ENCODE measurements around the gene EIPR1. TPM values are rescaled to one million over a fixed set of nuclear protein-coding genes. Genes with fewer than 3 reads are reported as not detected.

Gene EIPR1
- 10 to 100 TPM; 26.8 to 29.2 TPM for total RNA-seq
- polyA plus RNA-seq: 10 to 100 TPM; 38.1 to 42.2 (median 41.3) TPM
- 21.8 to 43.9 (median 28.6) reads per million in 6 experiments for total RNA-seq

DNA sequence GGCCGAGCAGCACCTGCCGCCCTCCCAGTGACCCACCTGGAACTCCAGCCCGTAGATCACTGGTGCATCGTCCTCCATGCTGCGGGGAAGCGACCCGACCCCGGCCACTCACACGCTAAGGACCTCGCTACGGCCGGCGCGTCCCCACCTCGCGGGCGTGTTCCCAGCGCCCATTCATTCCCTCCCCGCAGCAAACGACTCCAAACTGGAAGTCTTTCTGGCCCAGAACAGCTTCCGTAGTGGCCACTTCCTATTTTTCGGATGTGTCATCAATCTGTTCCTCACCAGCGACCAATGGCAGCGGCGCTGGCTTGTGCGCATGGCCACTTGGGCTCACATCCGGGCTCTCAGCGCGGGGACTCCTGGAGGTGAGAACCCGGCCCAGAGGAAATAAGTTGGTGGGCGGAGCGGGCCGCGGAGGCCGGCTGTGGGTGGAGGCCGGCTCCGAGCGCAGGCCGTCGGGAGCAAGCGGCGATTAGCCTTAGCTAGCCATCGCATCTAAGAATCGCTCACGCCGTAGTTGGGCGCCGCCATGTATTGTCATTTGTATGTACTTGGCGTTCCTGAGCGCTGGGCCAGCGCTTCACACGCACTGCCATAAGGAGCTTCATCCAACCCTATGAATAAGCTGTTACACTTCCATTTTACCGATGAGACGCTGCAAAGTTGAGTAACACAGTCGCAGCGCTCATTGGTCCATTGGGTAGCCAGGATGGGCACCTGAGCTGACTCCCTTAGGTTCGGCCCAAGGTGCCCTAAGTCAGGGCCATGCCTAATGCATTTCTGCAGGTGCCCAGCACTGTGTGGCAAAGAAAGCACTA is at the start of gene EIPR1:
EIPR1 (minus strand) TSS at position 207 of the 821 bp plus-strand sequence; CDS start at position 78, 129 bp downstream.
- peak within 1 kb of the TSS; percentile 92 to 99 (median 97) for H3K4me3 Mint-ChIP-seq
- peaks cover 0 to 15% (median 0%) of the 10 kb centered on the region in 3 donors for H3K36me3 Mint-ChIP-seq
- peaks cover 18 to 56% (median 49%) of the 10 kb centered on the region in 4 donors for H3K4me1 Mint-ChIP-seq
- POLR2A ChIA-PET: interaction anchor here (0.6 to 2.9 kb wide), 14 partner anchors 10 to 764 kb away, joined by 3 to 17 read pairs (median 4); partner anchors contain the start of genes ADI1 and RNASEH1
- peak within 1 kb of the TSS; percentile 95 to 99 (median 98) for H3K27ac Mint-ChIP-seq
- DNase-seq (peak; percentile 89 to 98 (median 96)), ATAC-seq (peak; percentile 78 to 82)
- H3K27me3 Mint-ChIP-seq: no peaks in the 10 kb centered on the region
- H3K9me3 Mint-ChIP-seq: peaks cover 0 to 4% (median 0%) of the 10 kb centered on the region in 9 donors

DNA sequence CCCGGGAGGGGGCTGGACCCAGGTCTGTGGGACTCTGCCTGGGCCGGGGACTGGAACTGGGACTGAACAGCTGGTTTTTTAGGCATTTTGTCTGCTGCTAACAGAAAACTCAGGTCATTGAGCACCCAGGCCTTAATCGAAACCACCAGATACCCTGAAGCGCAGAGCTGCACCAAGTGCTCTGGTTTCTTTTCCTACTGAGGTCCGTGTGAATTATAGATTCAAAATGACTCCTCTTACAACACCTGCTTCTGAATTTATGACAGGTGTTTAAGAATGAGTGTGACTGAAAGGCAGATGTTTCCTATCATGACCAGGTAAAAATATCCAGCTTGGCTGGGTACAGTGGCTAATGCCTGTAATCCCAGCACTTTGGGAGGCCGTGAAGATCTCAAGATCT is 49.7 kb upstream of the EIPR1 start:
- H3K4me1 Mint-ChIP-seq: peaks cover 3 to 11% (median 7%) of the 10 kb centered on the region in 4 donors
- H3K27me3 Mint-ChIP-seq: no peaks in the 10 kb centered on the region
- ATAC-seq (no peak), DNase-seq (no peak)
- POLR2A ChIA-PET: no interaction called here
- no peak overlapping the region for H3K27ac Mint-ChIP-seq
- no peaks in the 10 kb centered on the region for H3K9me3 Mint-ChIP-seq
- H3K36me3 Mint-ChIP-seq: peaks cover 4 to 94% (median 12%) of the 10 kb centered on the region in 3 donors
- H3K4me3 Mint-ChIP-seq: no peak overlapping the region

DNA sequence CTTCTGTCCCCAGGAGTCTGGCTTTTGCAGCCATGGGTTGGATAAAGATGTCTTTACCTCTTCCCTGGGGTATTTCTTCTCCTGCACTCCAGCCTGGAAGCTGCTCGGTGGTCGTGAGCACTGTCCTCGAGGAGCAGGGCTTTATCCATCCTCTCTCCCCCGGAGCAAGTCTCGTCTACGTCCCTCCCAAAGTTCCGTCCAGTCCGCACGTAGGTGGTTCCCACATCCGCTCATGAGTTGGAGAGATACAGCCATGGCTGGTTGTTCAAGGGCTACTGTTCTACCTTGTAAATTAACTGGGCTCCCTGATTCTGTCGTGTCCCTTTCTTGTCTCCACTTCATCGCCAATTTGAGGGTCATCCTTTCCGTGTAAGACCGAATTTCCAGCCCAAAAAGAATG is 49.0 kb upstream of the EIPR1 start:
- Mint-ChIP-seq H3K4me1 (peaks cover 5 to 11% (median 7%) of the 10 kb centered on the region in 4 donors), H3K27me3 (no peaks in the 10 kb centered on the region), H3K36me3 (peaks cover 4 to 92% (median 12%) of the 10 kb centered on the region in 3 donors), H3K4me3 (no peak overlapping the region), H3K27ac (no peak overlapping the region), H3K9me3 (no peaks in the 10 kb centered on the region)
- ATAC-seq: no peak
- no peak for DNase-seq
- POLR2A ChIA-PET: no interaction called here

DNA sequence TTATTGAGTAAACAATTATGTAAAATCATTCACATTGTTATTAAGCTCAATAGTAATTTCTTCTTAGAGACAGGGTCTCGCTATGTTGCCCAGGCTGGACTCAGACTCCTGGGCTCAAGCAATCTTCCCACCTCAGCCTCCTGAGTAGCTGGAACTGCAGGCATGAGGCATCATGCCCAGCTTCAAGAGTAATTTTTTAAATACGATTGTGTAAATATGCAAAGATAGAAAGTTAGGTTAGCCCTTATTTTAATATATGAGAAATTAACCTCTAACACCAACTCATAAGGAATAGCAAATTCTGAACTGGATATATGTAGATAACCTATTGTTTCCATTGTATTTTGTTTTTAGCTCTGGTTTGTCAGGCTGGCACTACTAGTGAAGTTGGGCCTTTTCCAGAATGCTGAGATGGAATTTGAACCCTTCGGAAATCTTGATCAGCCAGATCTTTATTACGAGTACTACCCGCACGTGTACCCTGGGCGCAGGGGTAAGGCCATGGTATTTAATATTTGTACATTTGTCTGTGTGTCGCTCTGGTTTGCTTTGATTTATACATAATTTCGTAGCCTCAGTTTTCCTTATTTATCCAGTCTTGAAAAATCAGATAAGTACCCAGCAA is 46.7 kb upstream of the EIPR1 start:
- Mint-ChIP-seq H3K9me3 (no peaks in the 10 kb centered on the region), H3K4me1 (peaks cover 5 to 11% (median 7%) of the 10 kb centered on the region in 4 donors), H3K36me3 (peaks cover 4 to 89% (median 7%) of the 10 kb centered on the region in 3 donors), H3K27me3 (no peaks in the 10 kb centered on the region), H3K4me3 (no peak overlapping the region), H3K27ac (peak overlapping the region in 3 of 10 donors; percentile 31 to 83 (median 68))
- POLR2A ChIA-PET: interaction anchor here (1.0 kb wide), 1 partner anchor 227 kb away, joined by 3 read pairs; no protein-coding TSS in a partner anchor
- ATAC-seq: no peak
- no peak for DNase-seq

DNA sequence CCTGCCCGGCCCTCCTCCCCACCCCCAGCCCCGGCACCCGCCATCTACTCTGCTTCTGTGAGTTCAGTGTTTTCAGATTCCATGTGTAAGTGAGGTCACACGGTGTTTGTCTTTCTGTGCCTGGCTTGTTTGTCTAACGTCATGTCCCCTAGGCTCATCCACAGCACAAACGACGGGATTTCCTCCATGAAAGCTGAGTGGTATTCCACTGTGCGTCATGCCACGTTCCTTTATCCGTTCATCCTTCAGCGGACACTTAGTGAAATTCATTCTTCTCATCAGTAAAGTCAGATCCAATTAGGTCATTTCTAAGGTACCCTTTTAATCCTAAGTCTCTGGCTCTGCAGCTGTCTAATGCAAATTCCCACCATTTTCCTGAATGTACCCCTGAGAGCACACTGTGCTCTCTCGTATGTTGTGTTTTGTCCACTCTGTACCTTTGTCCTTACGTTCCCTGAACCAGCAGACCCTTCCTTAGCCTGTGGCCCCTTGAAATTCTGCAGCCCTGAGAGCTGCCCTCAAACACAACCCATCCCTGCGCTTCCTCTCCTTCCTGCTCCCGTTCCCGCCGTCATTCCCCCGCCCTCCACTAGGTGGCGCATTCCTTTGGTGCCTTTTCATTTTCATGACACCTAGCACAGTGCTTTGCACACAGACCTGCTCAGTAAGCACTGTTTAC is 46.0 kb upstream of the EIPR1 start:
- H3K27ac Mint-ChIP-seq: peak overlapping the region in 6 of 10 donors; percentile 7 to 83 (median 54)
- no peaks in the 10 kb centered on the region for H3K9me3 Mint-ChIP-seq
- peaks cover 4 to 89% (median 7%) of the 10 kb centered on the region in 3 donors for H3K36me3 Mint-ChIP-seq
- POLR2A ChIA-PET: interaction anchor here (1.0 kb wide), 1 partner anchor 228 kb away, joined by 3 read pairs; no protein-coding TSS in a partner anchor
- peak; percentile 35 to 84 (median 65) for DNase-seq
- H3K27me3 Mint-ChIP-seq: no peaks in the 10 kb centered on the region
- peak; percentile 59 to 65 for ATAC-seq
- peaks cover 5 to 10% (median 8%) of the 10 kb centered on the region in 4 donors for H3K4me1 Mint-ChIP-seq
- H3K4me3 Mint-ChIP-seq: no peak overlapping the region

DNA sequence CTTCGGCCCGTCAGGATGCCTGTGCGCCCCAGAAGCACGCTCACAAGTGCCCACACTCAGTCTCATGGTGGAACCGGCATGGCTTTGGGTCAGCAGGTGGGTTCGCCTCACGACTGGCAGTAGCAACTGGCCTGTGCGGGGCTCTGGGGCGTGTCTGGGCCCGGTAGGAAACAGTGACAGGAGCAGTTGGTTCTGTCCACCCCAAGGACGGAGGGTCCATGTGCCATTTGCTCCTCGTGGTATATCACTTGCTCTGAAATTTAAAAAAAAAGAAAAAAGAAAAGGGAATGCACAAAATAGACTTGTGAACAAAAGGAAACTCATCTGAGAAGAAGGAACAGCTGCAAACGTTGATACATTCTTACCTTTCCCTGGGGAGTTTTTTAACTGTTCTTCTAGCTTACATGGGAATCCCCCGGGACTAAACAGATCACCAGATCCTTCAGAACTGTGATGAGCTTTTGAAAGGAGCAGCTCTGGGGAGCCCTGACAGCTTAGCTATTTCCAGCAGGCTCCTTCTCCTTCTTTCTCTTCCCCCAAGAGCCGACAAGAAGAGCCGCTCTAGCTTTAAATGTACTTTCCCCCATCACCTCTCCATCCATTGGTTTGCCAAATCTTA is 44.7 kb upstream of the EIPR1 start:
- POLR2A ChIA-PET: no interaction called here

DNA sequence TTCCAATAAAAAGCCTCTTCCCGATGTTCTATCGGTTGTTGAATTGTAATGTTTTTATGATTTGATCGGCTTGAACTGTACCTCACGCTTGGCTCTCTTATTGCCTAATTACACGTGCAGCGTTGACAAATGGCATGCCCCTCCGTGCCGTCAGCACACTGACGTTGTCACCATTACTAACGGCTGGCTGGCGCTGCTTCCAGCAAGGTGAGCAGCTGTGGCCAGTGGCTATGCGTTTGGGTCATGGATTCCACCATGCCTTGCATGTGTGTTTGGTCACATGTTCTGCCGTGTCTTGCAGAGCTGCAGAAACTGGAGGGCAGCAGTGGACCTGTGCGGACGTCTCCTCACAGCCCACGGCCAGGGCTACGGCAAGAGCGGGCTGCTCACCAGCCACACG is 44.0 kb upstream of the EIPR1 start:
- H3K9me3 Mint-ChIP-seq: no peaks in the 10 kb centered on the region
- peaks cover 5 to 15% (median 11%) of the 10 kb centered on the region in 4 donors for H3K4me1 Mint-ChIP-seq
- H3K27me3 Mint-ChIP-seq: no peaks in the 10 kb centered on the region
- H3K27ac Mint-ChIP-seq: peak overlapping the region in 1 of 10 donors; percentile 40
- ATAC-seq (no peak), DNase-seq (no peak)
- no peak overlapping the region for H3K4me3 Mint-ChIP-seq
- peaks cover 4 to 88% (median 7%) of the 10 kb centered on the region in 3 donors for H3K36me3 Mint-ChIP-seq
- POLR2A ChIA-PET: no interaction called here

More for the DNA sequence above, 44.7 kb upstream of the EIPR1 start:
- Mint-ChIP-seq H3K36me3 (peaks cover 4 to 89% (median 7%) of the 10 kb centered on the region in 3 donors), H3K27me3 (no peaks in the 10 kb centered on the region), H3K4me1 (peaks cover 5 to 9% (median 9%) of the 10 kb centered on the region in 4 donors), H3K27ac (peak overlapping the region in 3 of 10 donors; percentile 8 to 51 (median 31)), H3K4me3 (no peak overlapping the region), H3K9me3 (no peaks in the 10 kb centered on the region)
- DNase-seq (no peak), ATAC-seq (no peak)

DNA sequence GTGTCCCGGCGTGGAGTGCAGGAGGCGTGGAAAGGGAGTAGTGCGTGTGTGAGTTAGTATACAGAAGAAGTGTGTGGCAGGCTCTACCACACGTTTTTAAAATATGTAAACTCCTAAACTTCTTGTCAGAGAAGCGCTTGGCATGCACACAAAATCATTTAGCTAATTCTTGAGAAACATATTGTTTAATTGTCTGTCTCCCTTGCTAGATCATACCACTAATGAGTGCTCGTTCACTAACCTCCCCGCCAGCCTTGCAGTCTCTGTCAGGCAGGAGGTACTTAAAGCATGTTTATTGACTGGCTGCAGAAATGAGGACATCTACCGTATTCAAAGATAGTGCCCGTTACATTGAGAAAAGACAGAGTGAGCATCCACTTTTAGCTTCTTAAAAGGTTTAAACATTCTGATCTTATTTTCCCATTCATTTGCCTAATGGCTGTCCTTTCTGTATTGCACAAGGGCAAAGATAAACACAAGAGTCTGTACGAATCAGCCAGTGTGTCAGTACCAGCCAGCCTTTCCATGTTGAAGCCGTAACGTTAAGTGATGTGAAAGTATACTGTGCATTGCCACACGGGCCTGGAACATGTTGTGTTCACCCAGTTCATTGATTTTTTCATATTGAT is 43.3 kb upstream of the EIPR1 start:
- Mint-ChIP-seq H3K9me3 (no peaks in the 10 kb centered on the region), H3K27ac (peak overlapping the region in 3 of 10 donors; percentile 32 to 63 (median 37)), H3K27me3 (no peaks in the 10 kb centered on the region), H3K4me3 (no peak overlapping the region), H3K36me3 (peaks cover 4 to 83% (median 7%) of the 10 kb centered on the region in 3 donors), H3K4me1 (peaks cover 5 to 15% (median 12%) of the 10 kb centered on the region in 4 donors)
- DNase-seq: no peak
- no peak for ATAC-seq
- POLR2A ChIA-PET: no interaction called here

DNA sequence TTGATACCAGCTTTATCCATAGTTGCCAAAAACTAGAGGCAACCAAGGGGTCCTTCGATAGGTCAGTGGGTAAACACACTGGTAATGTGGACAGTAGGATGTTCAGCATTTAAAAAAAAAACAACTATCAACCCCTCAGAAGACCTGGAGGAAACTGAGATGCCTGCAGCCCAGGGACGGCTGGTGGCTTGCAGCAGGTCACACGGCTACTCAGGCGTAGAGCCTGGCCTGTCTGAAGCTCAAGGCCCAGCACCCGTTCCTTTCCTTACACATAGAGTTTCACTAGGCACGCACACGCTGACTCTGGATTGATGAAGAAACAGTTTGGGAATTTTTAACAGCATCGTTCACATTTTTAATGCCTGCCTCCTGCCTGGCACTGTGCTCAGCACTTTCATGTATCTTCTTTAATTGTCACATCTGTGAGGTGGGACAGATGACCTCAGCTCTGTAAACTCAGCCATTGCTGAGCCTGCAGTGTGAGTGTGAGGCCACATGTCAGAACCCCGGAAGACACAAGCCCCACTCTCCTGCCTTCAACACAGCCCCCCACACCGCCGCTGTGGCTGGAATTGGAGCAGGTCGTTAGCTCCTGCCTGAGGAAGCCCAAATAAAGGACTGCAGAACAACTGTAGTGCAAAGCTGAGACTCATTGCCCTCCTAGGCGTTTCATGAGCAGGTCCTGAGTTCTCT is 42.6 kb upstream of the EIPR1 start:
- no peaks in the 10 kb centered on the region for H3K9me3 Mint-ChIP-seq
- no peak for DNase-seq
- POLR2A ChIA-PET: no interaction called here
- no peak overlapping the region for H3K27ac Mint-ChIP-seq
- no peak for ATAC-seq
- no peaks in the 10 kb centered on the region for H3K27me3 Mint-ChIP-seq
- H3K36me3 Mint-ChIP-seq: peaks cover 4 to 83% (median 6%) of the 10 kb centered on the region in 3 donors
- H3K4me1 Mint-ChIP-seq: peaks cover 5 to 17% (median 12%) of the 10 kb centered on the region in 4 donors
- no peak overlapping the region for H3K4me3 Mint-ChIP-seq

DNA sequence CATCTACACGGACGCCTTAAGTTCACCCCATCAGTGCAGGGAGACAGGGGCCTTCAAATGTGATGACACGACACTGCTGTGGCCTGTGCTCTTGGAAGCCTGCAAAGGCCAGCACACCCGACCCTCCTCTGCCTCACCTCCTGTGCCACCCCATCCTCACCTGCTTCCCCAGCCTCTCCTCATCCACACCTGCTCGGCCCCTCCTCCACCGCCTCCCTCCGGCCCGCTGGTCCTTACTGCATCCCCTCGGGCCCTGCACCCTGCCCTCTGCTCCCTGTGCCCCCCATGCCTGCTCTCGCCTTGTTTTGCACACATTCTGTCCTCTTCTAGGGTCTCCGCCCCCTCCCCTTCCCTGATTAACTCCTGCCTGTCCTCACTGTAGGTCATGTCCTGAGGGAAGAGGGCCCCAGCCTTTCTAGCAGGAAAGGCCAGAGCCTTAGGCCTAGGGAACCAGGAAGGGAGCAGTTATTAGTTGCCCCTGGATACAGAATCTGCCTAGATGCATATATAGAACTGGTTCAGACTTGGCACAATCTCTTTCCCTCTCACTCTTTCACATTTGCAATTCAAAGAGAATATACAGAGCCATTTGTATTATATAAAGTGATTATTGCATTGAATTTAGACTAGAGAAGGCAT is 41.3 kb upstream of the EIPR1 start:
- Mint-ChIP-seq H3K4me3 (no peak overlapping the region), H3K4me1 (peaks cover 4 to 18% (median 10%) of the 10 kb centered on the region in 4 donors), H3K36me3 (peaks cover 2 to 84% (median 5%) of the 10 kb centered on the region in 3 donors), H3K27me3 (no peaks in the 10 kb centered on the region), H3K9me3 (no peaks in the 10 kb centered on the region), H3K27ac (peak overlapping the region in 3 of 10 donors; percentile 28 to 77 (median 55))
- POLR2A ChIA-PET: no interaction called here
- ATAC-seq (no peak), DNase-seq (no peak)
